GM18858 (cell line): ENCODE measurements around the gene CPNE8.

ENCODE experiments used
- ATAC-seq: cut with Tn5 transposase; IDR thresholded peaks from one replicate; pipeline ENCODE4 v1.9.1; 2021; ENCODE audit not compliant: unreplicated experiment

Gene CPNE8

GRCh38 chr12:38898001-38898684 is 7.2 kb downstream of the CPNE8 start:
- no peak for ATAC-seq

- no peak for ATAC-seq
These were observed 9.9 kb downstream of the CPNE8 start for GRCh38 chr12:38895446-38895845.

GRCh38 chr12:38892976-38893375 is 12.4 kb downstream of the CPNE8 start:
- ATAC-seq = no peak

- ATAC-seq = no peak
These were observed 13.2 kb downstream of the CPNE8 start for GRCh38 chr12:38892087-38892786.

GRCh38 chr12:38890102-38890855 is 15.1 kb downstream of the CPNE8 start:
- ATAC-seq = no peak

GRCh38 chr12:38889297-38889815 is 16.0 kb downstream of the CPNE8 start:
- no peak for ATAC-seq

GRCh38 chr12:38887770-38888169 is 17.6 kb downstream of the CPNE8 start:
- no peak for ATAC-seq

GRCh38 chr12:38886931-38887330 is 18.5 kb downstream of the CPNE8 start:
- ATAC-seq = no peak

GRCh38 chr12:38886064-38886463 is 19.3 kb downstream of the CPNE8 start:
- ATAC-seq = no peak

GRCh38 chr12:38884666-38885065 is 20.7 kb downstream of the CPNE8 start:
- ATAC-seq = no peak

- ATAC-seq = no peak
These were observed 21.7 kb downstream of the CPNE8 start for GRCh38 chr12:38883629-38884134.

GRCh38 chr12:38880288-38880687 is 25.1 kb downstream of the CPNE8 start:
- ATAC-seq = no peak

GRCh38 chr12:38878986-38879385 is 26.4 kb downstream of the CPNE8 start:
- ATAC-seq = no peak

- no peak for ATAC-seq
These were observed 27.1 kb downstream of the CPNE8 start for GRCh38 chr12:38878333-38878705.

GRCh38 chr12:38875586-38876228 is 29.7 kb downstream of the CPNE8 start:
- ATAC-seq = no peak

GRCh38 chr12:38872561-38872960 is 32.8 kb downstream of the CPNE8 start:
- ATAC-seq = no peak

- ATAC-seq = no peak
These were observed 33.2 kb downstream of the CPNE8 start for GRCh38 chr12:38872156-38872555.

GRCh38 chr12:38869036-38869435 is 36.4 kb downstream of the CPNE8 start:
- ATAC-seq = no peak

- ATAC-seq = no peak
These were observed 54.9 kb downstream of the CPNE8 start for GRCh38 chr12:38850461-38850860.

- no peak for ATAC-seq
These were observed 58.1 kb downstream of the CPNE8 start for GRCh38 chr12:38847247-38847646.

- ATAC-seq = no peak
These were observed 61.1 kb downstream of the CPNE8 start for GRCh38 chr12:38844267-38844666.
